ENCODE results near the gene KPNB1. TPM values are rescaled to one million over a fixed set of nuclear protein-coding genes. Genes with fewer than 3 reads are reported as not detected.

KPNB1 gene
- total RNA-seq, 4 donors from 2014 or later, result 55.6 to 313 (median 209) TPM

GRCh38 chr17:47716375-47716774 lies 66.7 kb downstream of the KPNB1 start:
- Histone ChIP-seq H3K9me3 (no peaks in the 10 kb centered on the region), H3K4me3 (no peak overlapping the region), H3K27ac (no peak overlapping the region), H3K4me1 (no peaks in the 10 kb centered on the region), H3K27me3 (peaks cover 3 to 11% of the 10 kb centered on the region in 2 donors), H3K36me3 (no peaks in the 10 kb centered on the region)
- intact Hi-C loops (cut with DNase I; ENCODE audit: low total_unique reads), result no loop called here
- TF ChIP-seq POLR2A (IDR thresholded peaks at IDR 0.05) (no peak), CTCF (IDR thresholded peaks at IDR 0.05) (no peak)
- no peak for DNase-seq

DNA sequence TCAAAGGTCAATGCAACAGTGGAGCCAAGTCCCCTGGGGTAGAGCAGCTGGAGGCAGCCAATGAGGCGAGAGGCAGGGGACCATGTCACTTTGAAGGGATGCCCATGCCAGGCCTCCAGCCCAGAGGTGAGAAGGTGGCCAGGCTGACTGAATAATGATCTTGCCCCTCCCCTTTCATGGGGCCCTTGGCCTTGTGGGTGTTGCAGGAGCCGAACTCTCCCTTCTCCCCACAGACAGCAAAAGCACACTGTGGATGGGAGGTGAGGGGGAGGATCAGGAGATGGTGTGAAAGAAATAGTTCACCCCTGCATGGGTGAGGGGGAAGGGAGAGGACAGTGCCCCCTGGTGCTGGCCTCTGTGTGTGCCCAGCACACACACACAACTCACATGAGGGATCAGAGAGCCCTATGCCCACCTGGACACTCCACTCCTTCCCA lies 67.6 kb downstream of the KPNB1 start:
- intact Hi-C loops (cut with DNase I; ENCODE audit: low total_unique reads), result no loop called here
- H3K27me3 ChIP-seq, result peaks cover 3 to 17% of the 10 kb centered on the region in 2 donors
- no peak overlapping the region for H3K4me3 ChIP-seq
- no peak overlapping the region for H3K27ac ChIP-seq
- no peaks in the 10 kb centered on the region for H3K36me3 ChIP-seq
- TF ChIP-seq POLR2A (IDR thresholded peaks at IDR 0.05), result no peak
- TF ChIP-seq CTCF (IDR thresholded peaks at IDR 0.05), result no peak
- no peaks in the 10 kb centered on the region for H3K9me3 ChIP-seq
- no peaks in the 10 kb centered on the region for H3K4me1 ChIP-seq
- no peak for DNase-seq

DNA sequence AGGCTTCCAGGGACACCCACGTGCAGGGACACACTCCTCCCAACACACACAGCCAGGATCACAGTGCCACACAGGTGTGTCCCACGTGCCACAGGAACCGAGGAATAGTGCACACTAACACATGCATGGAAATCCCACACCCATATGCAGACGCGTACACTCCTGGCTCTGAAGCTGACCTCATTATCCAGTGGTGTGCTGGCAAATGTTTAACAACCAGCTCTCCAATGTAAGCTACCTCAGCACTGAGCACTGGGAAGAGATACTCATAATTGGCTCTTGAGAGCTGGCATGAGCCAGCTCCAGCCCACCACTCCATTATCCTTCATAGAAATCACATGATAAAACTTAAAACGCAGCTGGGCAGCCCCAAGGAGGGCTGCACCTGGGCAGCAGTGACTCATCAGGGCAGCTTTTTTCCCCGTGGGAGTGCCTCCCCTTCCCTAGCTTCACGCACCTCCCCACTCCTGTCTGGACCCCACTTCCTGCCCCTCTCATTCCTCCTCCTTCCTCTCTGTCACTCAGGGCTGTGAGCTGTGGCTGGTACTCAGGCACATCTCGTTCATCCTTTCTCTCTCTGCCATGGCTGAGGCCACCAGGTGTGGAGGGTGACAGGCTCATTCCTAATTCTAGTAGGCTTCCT lies 68.4 kb downstream of the KPNB1 start:
- Histone ChIP-seq H3K36me3 (no peaks in the 10 kb centered on the region), H3K4me1 (no peaks in the 10 kb centered on the region), H3K27me3 (peaks cover 3 to 17% of the 10 kb centered on the region in 2 donors), H3K4me3 (no peak overlapping the region), H3K27ac (no peak overlapping the region), H3K9me3 (no peaks in the 10 kb centered on the region)
- intact Hi-C loops (cut with DNase I; ENCODE audit: low total_unique reads), result no loop called here
- TF ChIP-seq POLR2A (IDR thresholded peaks at IDR 0.05) (no peak), CTCF (IDR thresholded peaks at IDR 0.05) (no peak)
- no peak for DNase-seq

GRCh38 chr17:47718634-47719405 lies 69.1 kb downstream of the KPNB1 start:
- Histone ChIP-seq H3K36me3 (no peaks in the 10 kb centered on the region), H3K9me3 (no peaks in the 10 kb centered on the region), H3K27me3 (peaks cover 3 to 17% of the 10 kb centered on the region in 2 donors), H3K4me3 (no peak overlapping the region), H3K27ac (no peak overlapping the region), H3K4me1 (no peaks in the 10 kb centered on the region)
- intact Hi-C loops (cut with DNase I; ENCODE audit: low total_unique reads), result no loop called here
- DNase-seq, result no peak
- TF ChIP-seq POLR2A (IDR thresholded peaks at IDR 0.05), result no peak
- no peak for TF ChIP-seq CTCF (IDR thresholded peaks at IDR 0.05)

Data from uterus (tissue), 4 donors.